ENCODE data around the gene ACO2. TPM values are rescaled to one million over a fixed set of nuclear protein-coding genes. Genes with fewer than 3 reads are reported as not detected.

The ACO2 gene
- total RNA-seq (2022; extraction: Qiagen RNA extraction; ENCODE audit: low read depth), result 40.4 to 49.7 TPM (median 48.1 TPM) in 5 replicates

GRCh38 chr22:41468381-41469217 lies at the start of gene ACO2, which contains the start of gene PHF5A:
Gene ACO2 (plus strand): TSS chr22:41469117. CDS start chr22:41469147, 30 bp downstream.
Gene PHF5A (minus strand): TSS chr22:41468692. CDS start chr22:41468653, 39 bp downstream.

DNA sequence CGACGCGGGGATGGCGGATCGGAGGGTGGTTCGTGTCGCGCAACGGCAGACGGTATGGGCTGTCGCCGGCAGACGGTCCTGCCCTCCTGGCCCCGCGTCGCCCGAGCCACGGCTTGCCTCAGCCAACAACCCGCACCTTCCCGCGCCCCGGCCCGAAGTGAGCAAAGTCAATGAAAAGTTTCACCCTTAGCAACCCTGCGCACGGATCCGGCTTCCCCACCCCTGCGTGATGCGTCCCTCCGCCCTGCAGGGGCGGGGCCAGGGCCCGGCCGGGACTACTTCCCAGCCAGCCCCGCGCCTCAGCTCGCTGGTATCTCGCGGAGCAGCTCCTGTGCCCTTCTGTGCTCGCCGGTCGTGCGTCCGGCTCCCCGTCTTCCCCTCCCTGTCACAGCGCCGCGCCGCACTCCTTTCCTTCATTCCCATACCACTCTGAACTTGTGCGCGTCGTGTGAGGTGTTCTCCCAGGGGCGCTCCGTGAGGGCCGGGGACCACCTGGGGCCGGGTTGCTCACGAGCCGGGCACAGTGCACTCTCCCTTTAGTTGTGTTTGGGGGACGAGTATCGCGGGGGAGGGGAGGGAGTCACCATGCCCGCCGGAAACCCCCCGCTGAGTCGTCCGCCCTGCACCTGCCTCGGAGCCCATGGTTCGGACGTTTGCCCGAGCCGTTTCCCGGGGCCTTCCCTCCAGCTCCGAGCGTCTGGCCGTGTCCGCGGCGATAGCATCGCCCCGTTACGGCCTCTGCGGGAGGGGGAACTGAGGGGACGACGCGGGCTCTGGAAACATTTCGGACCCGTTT lies 22.1 kb upstream of the ACO2 start, which contains the start of gene TOB2:
Gene TOB2 (minus strand): TSS at position 163 of the 796 bp plus-strand sequence. CDS start 9,456 bp downstream, outside the sequence.

GRCh38 chr22:41543854-41544670 lies 75.1 kb downstream of the ACO2 start, which contains the start of gene POLR3H:
Gene POLR3H (minus strand): TSS chr22:41544470. CDS start chr22:41544101, 369 bp downstream.

Other genes with a start within 250 kb of the ACO2 start
- gene CHADL, start 228.2 kb upstream of the ACO2 start, total RNA-seq (2022; extraction: Qiagen RNA extraction; ENCODE audit: low read depth), result not detected in 5 replicates
- 57.6 to 97.5 TPM (median 96.4 TPM) in 5 replicates for gene RANGAP1, start 182.9 kb upstream of the ACO2 start, total RNA-seq (2022; extraction: Qiagen RNA extraction; ENCODE audit: low read depth)
- gene ZC3H7B, start 167.6 kb upstream of the ACO2 start, total RNA-seq (2022; extraction: Qiagen RNA extraction; ENCODE audit: low read depth), result 15.7 to 26.9 TPM (median 25.0 TPM) in 5 replicates
- 0.76 to 1.2 TPM (median 0.79 TPM) in 5 replicates for gene TEF, start 87.2 kb upstream of the ACO2 start, total RNA-seq (2022; extraction: Qiagen RNA extraction; ENCODE audit: low read depth)
- gene TOB2, start 22.3 kb upstream of the ACO2 start, total RNA-seq (2022; extraction: Qiagen RNA extraction; ENCODE audit: low read depth), result 17.6 to 27.5 TPM (median 21.6 TPM) in 5 replicates
- 58.9 to 80.9 TPM (median 66.8 TPM) in 5 replicates for gene PHF5A, start 425 bp upstream of the ACO2 start, total RNA-seq (2022; extraction: Qiagen RNA extraction; ENCODE audit: low read depth)
- 24.3 to 45.8 TPM (median 44.2 TPM) in 5 replicates for gene POLR3H, start 75.4 kb downstream of the ACO2 start, total RNA-seq (2022; extraction: Qiagen RNA extraction; ENCODE audit: low read depth)
- gene CSDC2, start 91.9 kb downstream of the ACO2 start, total RNA-seq (2022; extraction: Qiagen RNA extraction; ENCODE audit: low read depth), result 1.5 to 2.9 TPM (median 2.2 TPM) in 5 replicates
- gene PMM1, start 120.7 kb downstream of the ACO2 start, total RNA-seq (2022; extraction: Qiagen RNA extraction; ENCODE audit: low read depth), result 24.1 to 34.3 TPM (median 29.1 TPM) in 5 replicates
- 14.9 to 18.7 TPM (median 16.4 TPM) in 5 replicates for gene DESI1, start 151.9 kb downstream of the ACO2 start, total RNA-seq (2022; extraction: Qiagen RNA extraction; ENCODE audit: low read depth)
- gene XRCC6, start 152.2 kb downstream of the ACO2 start, total RNA-seq (2022; extraction: Qiagen RNA extraction; ENCODE audit: low read depth), result 282 to 431 TPM (median 302 TPM) in 5 replicates
- 121 to 188 TPM (median 163 TPM) in 5 replicates for gene SNU13, start 219.8 kb downstream of the ACO2 start, total RNA-seq (2022; extraction: Qiagen RNA extraction; ENCODE audit: low read depth)
- gene MEI1, start 230.4 kb downstream of the ACO2 start, total RNA-seq (2022; extraction: Qiagen RNA extraction; ENCODE audit: low read depth), result 0.21 TPM in 1 of 5 replicates, not detected in the others